H9 (cell line): ENCODE results near the gene CHKB. TPM values are rescaled to one million over a fixed set of nuclear protein-coding genes. Genes with fewer than 3 reads are reported as not detected.

Experiments
- DNase-seq: peaks from one replicate; pipeline ENCODE4 v3.0.0-alpha.2; 2017
- H2AFZ ChIP-seq: one replicate; pipeline ENCODE4 v1.6.1; 2013; ENCODE audit warnings: mild to moderate bottlenecking, low read length, control low read depth, moderate library complexity
- H2AK5ac ChIP-seq: 2 replicates; pipeline ENCODE4 v1.6.1; 2013; ENCODE audit warnings: low read length, control low read depth, mixed read lengths; ENCODE audit not compliant: insufficient read length
- H2BK120ac ChIP-seq: one replicate; pipeline ENCODE4 v1.6.1; 2013; ENCODE audit warnings: low read depth, mild to moderate bottlenecking, low read length, control low read depth, inconsistent platforms; ENCODE audit not compliant: poor library complexity, severe bottlenecking
- H2BK12ac ChIP-seq: 2 replicates; pipeline ENCODE4 v1.6.1; 2013; ENCODE audit warnings: low read length, control low read depth, mixed read lengths, low read depth; ENCODE audit not compliant: insufficient read length
- H2BK15ac ChIP-seq: 2 replicates; pipeline ENCODE4 v1.6.1; 2013; ENCODE audit warnings: low read depth, low read length, control low read depth
- H2BK20ac ChIP-seq: one replicate; pipeline ENCODE4 v1.6.1; 2013; ENCODE audit warnings: low read depth, mild to moderate bottlenecking, low read length, control low read depth, inconsistent platforms; ENCODE audit not compliant: poor library complexity, severe bottlenecking
- H2BK5ac ChIP-seq: 2 replicates; pipeline ENCODE4 v1.6.1; 2013; ENCODE audit warnings: low read length, control low read depth, mixed read lengths; ENCODE audit not compliant: insufficient read length
- H3K14ac ChIP-seq: 2 replicates; pipeline ENCODE4 v1.6.1; 2013; ENCODE audit warnings: low read length, control low read depth; ENCODE audit not compliant: insufficient read depth
- H3K18ac ChIP-seq: 2 replicates; pipeline ENCODE4 v1.6.1; 2013; ENCODE audit warnings: low read depth, mild to moderate bottlenecking, mixed read lengths, low read length, control low read depth; ENCODE audit not compliant: insufficient read length
- H3K23ac ChIP-seq: 2 replicates; pipeline ENCODE4 v1.6.1; 2013; ENCODE audit warnings: low read length, control low read depth, mixed read lengths, low read depth; ENCODE audit not compliant: insufficient read length
- H3K23me2 ChIP-seq: 2 replicates; pipeline ENCODE4 v1.6.1; 2013; ENCODE audit warnings: low read depth, mild to moderate bottlenecking, mixed read lengths, low read length, control low read depth; ENCODE audit not compliant: insufficient read length, poor library complexity, severe bottlenecking
- H3K27ac ChIP-seq: 2 replicates; pipeline ENCODE4 v1.5.1; 2013; ENCODE audit warnings: low read length, control low read depth, mixed read lengths, low read depth; ENCODE audit not compliant: insufficient read length
- H3K27me3 ChIP-seq: 2 replicates; pipeline ENCODE4 v1.6.1; 2013; ENCODE audit warnings: low read length, control low read depth, inconsistent platforms; ENCODE audit not compliant: insufficient read depth
- H3K4ac ChIP-seq: 2 replicates; pipeline ENCODE4 v1.6.1; 2013; ENCODE audit warnings: low read depth, mild to moderate bottlenecking, control low read depth, inconsistent platforms, low read length, moderate library complexity
- H3K4me1 ChIP-seq: 2 replicates; pipeline ENCODE4 v1.6.1; 2013; ENCODE audit warnings: low read length, control low read depth, inconsistent platforms; ENCODE audit not compliant: insufficient read depth
- H3K4me2 ChIP-seq: 2 replicates; pipeline ENCODE4 v1.6.1; 2013; ENCODE audit warnings: low read length, control low read depth, mixed read lengths; ENCODE audit not compliant: insufficient read length, insufficient read depth
- H3K56ac ChIP-seq: 2 replicates; pipeline ENCODE4 v1.6.1; 2013; ENCODE audit warnings: low read depth, mild to moderate bottlenecking, mixed read lengths, low read length, control low read depth; ENCODE audit not compliant: insufficient read length
- H3K79me1 ChIP-seq: 2 replicates; pipeline ENCODE4 v1.6.1; 2013; ENCODE audit warnings: low read depth, mild to moderate bottlenecking, moderate library complexity, low read length, control low read depth, inconsistent platforms; ENCODE audit not compliant: insufficient read depth, poor library complexity, severe bottlenecking
- H3K79me2 ChIP-seq: 2 replicates; pipeline ENCODE4 v1.6.1; 2013; ENCODE audit warnings: low read length, control low read depth, inconsistent platforms; ENCODE audit not compliant: insufficient read depth
- H3K9ac ChIP-seq: 2 replicates; pipeline ENCODE4 v1.6.1; 2013; ENCODE audit warnings: low read length, control low read depth, mixed read lengths; ENCODE audit not compliant: insufficient read length; ENCODE audit errors: extremely low read depth
- H3K9me3 ChIP-seq: one replicate; pipeline ENCODE4 v1.6.1; 2013; ENCODE audit warnings: low read depth, low read length, inconsistent platforms; ENCODE audit not compliant: control insufficient read depth
- H3T11ph ChIP-seq: one replicate; pipeline ENCODE4 v1.6.1; 2013; ENCODE audit warnings: mild to moderate bottlenecking, low read length, control low read depth, inconsistent platforms
- H4K20me1 ChIP-seq: one replicate; pipeline ENCODE4 v1.6.1; 2013; ENCODE audit not compliant: control insufficient read depth, insufficient read length, insufficient read depth
- H4K5ac ChIP-seq: 2 replicates; pipeline ENCODE4 v1.6.1; 2013; ENCODE audit warnings: low read depth, mild to moderate bottlenecking, mixed read lengths, low read length, control low read depth; ENCODE audit not compliant: insufficient read length
- H4K8ac ChIP-seq: replicated peaks from 2 replicates; pipeline ENCODE4 v1.6.1; 2013; ENCODE audit warnings: low read length, control low read depth, mixed read lengths, low read depth; ENCODE audit not compliant: insufficient read length
- H4K91ac ChIP-seq: 2 replicates; pipeline ENCODE4 v1.6.1; 2013; ENCODE audit warnings: low read depth, mild to moderate bottlenecking, moderate library complexity, mixed read lengths, low read length, control low read depth; ENCODE audit not compliant: insufficient read length
- H3K27ac Mint-ChIP-seq, 3 experiments: 2 replicates in 2 of 3; 3 replicates in 1 of 3; pipeline ENCODE4 v1.8.0; 2020 to 2021; ENCODE audit warnings: mixed read lengths in 3 of 3, mild to moderate bottlenecking in 1 of 3, moderate library complexity in 1 of 3
- H3K27me3 Mint-ChIP-seq: 2 replicates; pipeline ENCODE4 v1.8.0; 2021; ENCODE audit warnings: low read depth, mild to moderate bottlenecking, moderate library complexity, mixed read lengths
- H3K36me3 Mint-ChIP-seq, 3 experiments: 2 replicates in 2 of 3; 3 replicates in 1 of 3; pipeline ENCODE4 v1.8.0; 2020 to 2021; ENCODE audit warnings: low read depth in 3 of 3, mixed read lengths in 3 of 3; ENCODE audit not compliant: insufficient read depth in 1 of 3
- H3K4me1 Mint-ChIP-seq, 2 experiments: 2 replicates each; pipeline ENCODE4 v1.8.0; 2020; ENCODE audit warnings: mixed read lengths in 2 of 2
- H3K4me3 Mint-ChIP-seq, 2 experiments: 2 replicates in 1 of 2; 3 replicates in 1 of 2; pipeline ENCODE4 v1.8.0; 2020 to 2021; ENCODE audit warnings: mild to moderate bottlenecking in 2 of 2, mixed read lengths in 2 of 2, moderate library complexity in 1 of 2
- H3K9me3 Mint-ChIP-seq, 2 experiments: 2 replicates in 1 of 2; 3 replicates in 1 of 2; pipeline ENCODE4 v1.8.0; 2020; ENCODE audit warnings: mild to moderate bottlenecking in 2 of 2, mixed read lengths in 2 of 2, moderate library complexity in 1 of 2
- WGBS: extraction: QIAGEN DNeasy Blood & Tissue Kit; methylation state at CpG from one replicate; pipeline ENCODE4 v1.1.7; 2013; ENCODE audit warnings: missing lambda C conversion rate, low lambda C conversion rate, mixed read lengths; ENCODE audit not compliant: insufficient read length; ENCODE audit errors: extremely low coverage; 5-methylcytosine and 5-hydroxymethylcytosine counted together
- total RNA-seq: library from RNA; stranded (reverse); gene quantifications from 2 replicates; pipeline ENCODE4 v1.2.1, GENCODE V29; 2021
- TF ChIP-seq, protein P1 (sequence below): fragments of 200-600 bp; sonication (generic); conservative IDR thresholded peaks from 3 replicates; pipeline ENCODE4 v1.8.0; 2021; ENCODE audit warnings: antibody characterized with exemption, mild to moderate bottlenecking

Gene CHKB
- total RNA-seq, 1 experiment from 2014 or later, result 64.9 TPM

GRCh38 chr22:50581031-50581949 lies 1.4 kb downstream of the CHKB start:
- no peak overlapping the region for H4K5ac ChIP-seq
- H3T11ph ChIP-seq, result no peak overlapping the region
- H3K27me3 ChIP-seq, result no peaks in the 10 kb centered on the region
- Mint-ChIP-seq H3K4me3 (peak overlapping the region; percentile 80 to 88), H3K27ac (no peak overlapping the region; a peak in 1 of 7 replicates), H3K27me3 (peaks cover 6% of the 10 kb centered on the region), H3K9me3 (no peaks in the 10 kb centered on the region), H3K36me3 (peaks cover 4 to 29% (median 25%) of the 10 kb centered on the region in 3 experiments; a peak in 6 of 7 replicates), H3K4me1 (peaks cover 14 to 23% of the 10 kb centered on the region in 2 experiments)
- no peaks in the 10 kb centered on the region for H3K23me2 ChIP-seq
- H2BK20ac ChIP-seq, result no peak overlapping the region
- no peak overlapping the region for H3K14ac ChIP-seq
- H3K9me3 ChIP-seq, result no peaks in the 10 kb centered on the region
- H3K4ac ChIP-seq, result no peak overlapping the region
- no peak overlapping the region for H2BK5ac ChIP-seq
- no peak overlapping the region for H2BK12ac ChIP-seq
- no peak overlapping the region for H4K8ac ChIP-seq
- H2AFZ ChIP-seq, result no peak overlapping the region
- no peak overlapping the region for H2AK5ac ChIP-seq
- no peak overlapping the region for H3K23ac ChIP-seq
- H3K9ac ChIP-seq, result peak overlapping the region; percentile 51
- no peak overlapping the region for H2BK120ac ChIP-seq
- no peak overlapping the region for H4K91ac ChIP-seq
- peaks cover 4% of the 10 kb centered on the region for H3K79me1 ChIP-seq
- H4K20me1 ChIP-seq, result no peaks in the 10 kb centered on the region
- H3K27ac ChIP-seq, result no peak overlapping the region
- H3K4me1 ChIP-seq, result peaks cover 2% of the 10 kb centered on the region; the same call in 1 of the 2 replicates
- no CpG with 5 or more reads among the region's 22 CpGs for WGBS
- TF ChIP-seq, protein P1, sequence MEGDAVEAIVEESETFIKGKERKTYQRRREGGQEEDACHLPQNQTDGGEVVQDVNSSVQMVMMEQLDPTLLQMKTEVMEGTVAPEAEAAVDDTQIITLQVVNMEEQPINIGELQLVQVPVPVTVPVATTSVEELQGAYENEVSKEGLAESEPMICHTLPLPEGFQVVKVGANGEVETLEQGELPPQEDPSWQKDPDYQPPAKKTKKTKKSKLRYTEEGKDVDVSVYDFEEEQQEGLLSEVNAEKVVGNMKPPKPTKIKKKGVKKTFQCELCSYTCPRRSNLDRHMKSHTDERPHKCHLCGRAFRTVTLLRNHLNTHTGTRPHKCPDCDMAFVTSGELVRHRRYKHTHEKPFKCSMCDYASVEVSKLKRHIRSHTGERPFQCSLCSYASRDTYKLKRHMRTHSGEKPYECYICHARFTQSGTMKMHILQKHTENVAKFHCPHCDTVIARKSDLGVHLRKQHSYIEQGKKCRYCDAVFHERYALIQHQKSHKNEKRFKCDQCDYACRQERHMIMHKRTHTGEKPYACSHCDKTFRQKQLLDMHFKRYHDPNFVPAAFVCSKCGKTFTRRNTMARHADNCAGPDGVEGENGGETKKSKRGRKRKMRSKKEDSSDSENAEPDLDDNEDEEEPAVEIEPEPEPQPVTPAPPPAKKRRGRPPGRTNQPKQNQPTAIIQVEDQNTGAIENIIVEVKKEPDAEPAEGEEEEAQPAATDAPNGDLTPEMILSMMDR, result no peak
- no peak overlapping the region for H2BK15ac ChIP-seq
- DNase-seq, result no peak
- H3K4me2 ChIP-seq, result peak overlapping the region; percentile 54
- H3K56ac ChIP-seq, result no peak overlapping the region
- H3K18ac ChIP-seq, result no peak overlapping the region
- H3K79me2 ChIP-seq, result no peaks in the 10 kb centered on the region
